H1 (cell line): ENCODE data around the gene PABPN1. TPM values are rescaled to one million over a fixed set of nuclear protein-coding genes. Genes with fewer than 3 reads are reported as not detected.

ENCODE experiments used
- BACH1 ChIP-seq: IDR thresholded peaks from 2 replicates; pipeline ENCODE4 v1.6.1; 2012; ENCODE audit warnings: low read length, improper control_type of control experiment
- CHD1 ChIP-seq: IDR thresholded peaks from 2 replicates; pipeline ENCODE4 v1.6.1; 2012; ENCODE audit warnings: low read depth, low read length, improper control_type of control experiment
- CTBP2 ChIP-seq: IDR thresholded peaks from 2 replicates; pipeline ENCODE4 v1.7.0; 2011; ENCODE audit warnings: borderline replicate concordance, mild to moderate bottlenecking, moderate library complexity, mixed read lengths, low read length; ENCODE audit not compliant: insufficient read depth, insufficient read length
- E2F6 ChIP-seq: IDR thresholded peaks from 2 replicates; pipeline ENCODE4 v1.6.1; 2012; ENCODE audit warnings: inconsistent platforms
- EP300 ChIP-seq, 2 experiments: IDR thresholded peaks; 1 replicate in 1 of 2; 2 replicates in 1 of 2; pipeline ENCODE4 v1.6.1; 2011 to 2012; ENCODE audit warnings: low read depth in 2 of 2, low read length in 2 of 2, mild to moderate bottlenecking in 2 of 2, borderline replicate concordance in 1 of 2, inconsistent platforms in 1 of 2, moderate library complexity in 1 of 2
- EZH2 ChIP-seq: fragments of 200-600 bp; sonication (generic); IDR thresholded peaks from 2 replicates; pipeline ENCODE4 v1.7.1; 2012; ENCODE audit warnings: low read depth, mild to moderate bottlenecking, moderate library complexity, low read length, inconsistent platforms; ENCODE audit not compliant: severe bottlenecking
- GABPA ChIP-seq: IDR thresholded peaks from 2 replicates; pipeline ENCODE4 v1.6.1; 2011; ENCODE audit warnings: mild to moderate bottlenecking, low read length, moderate library complexity, borderline replicate concordance; ENCODE audit not compliant: insufficient read depth
- GTF2F1 ChIP-seq: IDR thresholded peaks from 2 replicates; pipeline ENCODE4 v1.6.1; 2012; ENCODE audit warnings: low read depth, low read length, improper control_type of control experiment, borderline replicate concordance
- HDAC2 ChIP-seq, 2 experiments: fragments of 300-600 bp in 1 of 2; sonication (generic) in 1 of 2; IDR thresholded peaks; 2 replicates each; pipeline ENCODE4 v1.6.1; 2011 to 2012; ENCODE audit warnings: low read depth in 2 of 2, low read length in 2 of 2, mild to moderate bottlenecking in 2 of 2, moderate library complexity in 2 of 2, borderline replicate concordance in 1 of 2, inconsistent platforms in 1 of 2
- KDM1A ChIP-seq: fragments of 200-600, 300-600 bp; sonication (generic); IDR thresholded peaks from 2 replicates; pipeline ENCODE4 v1.7.1; 2016; ENCODE audit warnings: mild to moderate bottlenecking, low read length, borderline replicate concordance
- MAFK ChIP-seq: IDR thresholded peaks from 2 replicates; pipeline ENCODE4 v1.6.1; 2012; ENCODE audit warnings: low read depth, mild to moderate bottlenecking, improper control_type of control experiment, low read length
- POLR2AphosphoS5 ChIP-seq: IDR thresholded peaks from 2 replicates; pipeline ENCODE4 v1.6.1; 2011; ENCODE audit warnings: low read depth, low read length
- RAD21 ChIP-seq, 2 experiments: IDR thresholded peaks in 1 of 2; conservative IDR thresholded peaks in 1 of 2; 2 replicates each; pipeline ENCODE4 v1.6.1; 2011; ENCODE audit warnings: low read depth in 2 of 2, low read length in 2 of 2, improper control_type of control experiment in 1 of 2, inconsistent platforms in 1 of 2, mild to moderate bottlenecking in 1 of 2, moderate library complexity in 1 of 2
- RNF2 ChIP-seq: fragments of 200-900, 300-1000 bp; sonication (generic); IDR thresholded peaks from 2 replicates; pipeline ENCODE4 v1.7.1; 2016; ENCODE audit warnings: borderline replicate concordance, low read depth, mild to moderate bottlenecking, antibody characterized with exemption, low read length; ENCODE audit not compliant: poor library complexity, severe bottlenecking; ENCODE audit errors: missing control alignments
- RXRA ChIP-seq: IDR thresholded peaks from 2 replicates; pipeline ENCODE4 v1.6.1; 2011; ENCODE audit warnings: low read depth, mild to moderate bottlenecking, low read length, moderate library complexity; ENCODE audit not compliant: insufficient read depth
- SIN3A ChIP-seq, 2 experiments: IDR thresholded peaks in 1 of 2; conservative IDR thresholded peaks in 1 of 2; 2 replicates each; pipeline ENCODE4 v1.6.1; 2011 to 2012; ENCODE audit warnings: low read length in 2 of 2, improper control_type of control experiment in 1 of 2, low read depth in 1 of 2, mild to moderate bottlenecking in 1 of 2
- SIX5 ChIP-seq: IDR thresholded peaks from 2 replicates; pipeline ENCODE4 v1.6.1; 2011; ENCODE audit warnings: mild to moderate bottlenecking, low read depth, low read length
- SP1 ChIP-seq: IDR thresholded peaks from 2 replicates; pipeline ENCODE4 v1.6.1; 2011; ENCODE audit warnings: low read depth, low read length
- SP2 ChIP-seq: IDR thresholded peaks from 2 replicates; pipeline ENCODE4 v1.6.1; 2012; ENCODE audit warnings: mild to moderate bottlenecking, low read length, inconsistent platforms
- SP4 ChIP-seq: IDR thresholded peaks from 2 replicates; pipeline ENCODE4 v1.6.1; 2012; ENCODE audit warnings: low read length, inconsistent platforms
- SRF ChIP-seq: IDR thresholded peaks from 2 replicates; pipeline ENCODE4 v1.6.1; 2011; ENCODE audit warnings: mild to moderate bottlenecking, low read depth, low read length, moderate library complexity
- TAF7 ChIP-seq: optimal IDR thresholded peaks from 2 replicates; pipeline ENCODE3; 2011; ENCODE audit warnings: low read depth, mild to moderate bottlenecking, inconsistent platforms, low read length, moderate library complexity, borderline replicate concordance
- polyA plus RNA-seq, 7 experiments: library from polyadenylated mRNA; depleted of rRNA in 3 of 7; stranded (reverse) in 5 of 7; unstranded in 2 of 7; fragments of >200 nt in 5 of 7; fragments of 200-250 nt in 2 of 7; gene quantifications; 1 replicate in 5 of 7; 2 replicates in 1 of 7; 4 replicates in 1 of 7; pipeline versions ENCODE4 v1.2.1 to v1.2.3, GENCODE V29; 2011 to 2013; ENCODE audit warnings: missing spikeins in 2 of 7, mixed read lengths in 2 of 7
- total RNA-seq: library from RNA; stranded (reverse); fragmentation: NEBNext Ultra II Directional; extraction: Animal tissue kit (Norgen Biotek cat#: 25700); gene quantifications from 2 replicates; pipeline ENCODE4 v1.2.1, GENCODE V29; 2021

The PABPN1 gene
- total and polyA plus RNA-seq, 2 of the 8 experiments (the other 6 are each of a cell fraction or from before 2014, with no cell fraction given): 300 to 331 TPM

GRCh38 chr14:23351681-23352505 lies 30.6 kb downstream of the PABPN1 start (continued):
- no peak for TF ChIP-seq SP4
- TF ChIP-seq CTBP2: no peak
- TF ChIP-seq CHD1: no peak
- no peak for TF ChIP-seq SRF
- TF ChIP-seq TAF7: no peak
- TF ChIP-seq MAFK: no peak
- peak in 1 of 2 experiments; percentile 33; a peak in 2 of 4 replicates for TF ChIP-seq RAD21 (IDR thresholded peaks at IDR 0.05 in 1 of 2, conservative IDR thresholded peaks at IDR 0.05 in 1 of 2; ENCODE audit: low read depth in 2 of 2, low read length in 2 of 2)
- TF ChIP-seq GABPA: no peak
- no peak for TF ChIP-seq SIX5
- TF ChIP-seq SIN3A (conservative IDR thresholded peaks at IDR 0.05 in 1 of 2, IDR thresholded peaks at IDR 0.05 in 1 of 2; ENCODE audit: low read depth in 1 of 2, low read length in 2 of 2): no peak
- TF ChIP-seq RNF2: no peak
- no peak for TF ChIP-seq GTF2F1
- peak; percentile 42 for TF ChIP-seq EZH2
- TF ChIP-seq SP2: no peak
- no peak; a peak in 1 of 4 replicates for TF ChIP-seq HDAC2 (IDR thresholded peaks at IDR 0.05; ENCODE audit: borderline replicate concordance in 1 of 2, low read depth in 2 of 2, low read length in 2 of 2)
- TF ChIP-seq EP300 (IDR thresholded peaks at IDR 0.05; ENCODE audit: borderline replicate concordance in 1 of 2, low read depth in 2 of 2, low read length in 2 of 2): no peak
- peak; percentile 60 for TF ChIP-seq E2F6
- TF ChIP-seq KDM1A: no peak
- no peak for TF ChIP-seq BACH1
- TF ChIP-seq SP1: no peak
- no peak; the same call in 1 of the 2 replicates for TF ChIP-seq POLR2AphosphoS5
- no peak for TF ChIP-seq RXRA
